MM.1S (cell line): ENCODE data around the gene ACTG1.

Experiments used
- EZH2 ChIP-seq: fragments of 300-600 bp; sonication (generic); optimal IDR thresholded peaks from 2 replicates; pipeline ENCODE3; 2017; ENCODE audit warnings: low read depth, mild to moderate bottlenecking, antibody characterized with exemption, low read length, mixed read lengths
- EZH2phosphoT487 ChIP-seq: fragments of 300-600 bp; sonication (generic); IDR thresholded peaks from 2 replicates; pipeline ENCODE4 v1.6.1; 2018; ENCODE audit warnings: antibody characterized with exemption, low read length
- TF ChIP-seq, protein P1 (sequence below): fragments of 300-600 bp; sonication (generic); IDR thresholded peaks from 2 replicates; pipeline ENCODE4 v1.5.1; 2016; ENCODE audit warnings: antibody characterized with exemption, low read length, mixed read lengths

DNA sequence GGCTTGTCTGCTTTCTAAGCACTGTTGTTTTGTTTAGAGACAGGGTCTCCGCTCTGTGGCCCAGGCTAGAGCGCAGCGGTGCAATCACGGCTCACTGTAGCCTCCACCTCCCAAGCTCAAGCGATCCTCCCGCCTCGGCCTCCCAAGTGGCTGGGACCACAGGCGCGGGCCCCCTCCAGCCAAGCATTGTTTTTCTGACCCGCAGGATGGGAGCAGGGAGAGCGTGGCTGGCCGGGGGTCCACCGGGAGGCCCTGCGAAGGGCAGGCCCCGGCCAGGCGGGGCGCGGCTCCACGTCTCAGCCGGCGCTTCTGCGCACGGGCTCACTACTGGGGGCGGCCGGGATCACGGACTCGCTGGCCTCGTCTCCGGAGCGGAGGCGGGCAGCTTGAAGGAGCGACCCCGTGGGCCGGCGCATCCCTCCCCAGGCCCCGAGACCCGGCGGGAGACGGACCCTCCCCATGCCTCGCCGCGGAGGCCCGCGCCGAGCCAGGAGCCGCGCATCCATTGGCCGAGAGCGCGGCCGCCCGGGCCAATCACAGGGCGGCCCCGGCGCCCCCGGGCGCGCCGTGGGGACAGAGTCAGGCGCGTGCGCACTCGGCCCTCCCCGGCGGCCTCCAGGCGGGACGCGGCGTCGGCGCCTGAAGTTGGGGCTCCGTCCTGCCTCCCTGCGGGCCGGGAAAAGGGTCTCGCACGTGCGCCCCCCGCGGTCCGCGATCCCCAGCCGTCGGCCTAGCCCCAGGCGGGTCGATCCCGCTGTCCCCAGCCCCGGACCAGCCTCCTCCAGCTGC is 24.9 kb downstream of the ACTG1 start:
- TF ChIP-seq EZH2 (no peak), EZH2phosphoT487 (no peak)
- TF ChIP-seq, protein P1, sequence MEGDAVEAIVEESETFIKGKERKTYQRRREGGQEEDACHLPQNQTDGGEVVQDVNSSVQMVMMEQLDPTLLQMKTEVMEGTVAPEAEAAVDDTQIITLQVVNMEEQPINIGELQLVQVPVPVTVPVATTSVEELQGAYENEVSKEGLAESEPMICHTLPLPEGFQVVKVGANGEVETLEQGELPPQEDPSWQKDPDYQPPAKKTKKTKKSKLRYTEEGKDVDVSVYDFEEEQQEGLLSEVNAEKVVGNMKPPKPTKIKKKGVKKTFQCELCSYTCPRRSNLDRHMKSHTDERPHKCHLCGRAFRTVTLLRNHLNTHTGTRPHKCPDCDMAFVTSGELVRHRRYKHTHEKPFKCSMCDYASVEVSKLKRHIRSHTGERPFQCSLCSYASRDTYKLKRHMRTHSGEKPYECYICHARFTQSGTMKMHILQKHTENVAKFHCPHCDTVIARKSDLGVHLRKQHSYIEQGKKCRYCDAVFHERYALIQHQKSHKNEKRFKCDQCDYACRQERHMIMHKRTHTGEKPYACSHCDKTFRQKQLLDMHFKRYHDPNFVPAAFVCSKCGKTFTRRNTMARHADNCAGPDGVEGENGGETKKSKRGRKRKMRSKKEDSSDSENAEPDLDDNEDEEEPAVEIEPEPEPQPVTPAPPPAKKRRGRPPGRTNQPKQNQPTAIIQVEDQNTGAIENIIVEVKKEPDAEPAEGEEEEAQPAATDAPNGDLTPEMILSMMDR = no peak
